HG03442 (cell line): ENCODE measurements around the gene AGR2.
"Not testable (repeated sequence)": the region's sequence is repeated elsewhere in the genome, so short reads cannot be mapped to it uniquely, and the experiment has no call there.

ENCODE experiments used
- ATAC-seq: cut with Tn5 transposase; IDR thresholded peaks from one replicate; pipeline ENCODE4 v1.9.1; 2021; ENCODE audit warnings: mild to moderate bottlenecking, moderate library complexity; ENCODE audit not compliant: unreplicated experiment

AGR2 gene

DNA sequence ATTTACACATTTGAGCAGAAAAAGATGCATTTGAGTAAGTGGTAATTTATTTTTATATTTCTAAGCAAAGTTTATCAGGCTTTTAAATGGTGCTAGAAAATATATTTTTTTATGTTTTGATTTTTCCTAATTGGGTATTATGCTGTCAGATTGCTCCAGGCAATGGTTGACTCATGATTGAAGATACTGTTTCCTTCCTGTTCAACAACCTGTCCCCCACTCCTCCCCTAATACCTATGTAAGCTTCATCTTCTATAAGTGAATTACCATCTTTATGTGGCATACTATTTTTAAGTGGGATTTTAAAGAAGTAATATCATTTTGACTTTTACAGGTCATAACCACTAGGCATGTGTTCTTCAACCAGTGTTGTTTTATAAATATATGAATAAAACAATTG is 29.8 kb downstream of the AGR2 start:
- no peak for ATAC-seq

DNA sequence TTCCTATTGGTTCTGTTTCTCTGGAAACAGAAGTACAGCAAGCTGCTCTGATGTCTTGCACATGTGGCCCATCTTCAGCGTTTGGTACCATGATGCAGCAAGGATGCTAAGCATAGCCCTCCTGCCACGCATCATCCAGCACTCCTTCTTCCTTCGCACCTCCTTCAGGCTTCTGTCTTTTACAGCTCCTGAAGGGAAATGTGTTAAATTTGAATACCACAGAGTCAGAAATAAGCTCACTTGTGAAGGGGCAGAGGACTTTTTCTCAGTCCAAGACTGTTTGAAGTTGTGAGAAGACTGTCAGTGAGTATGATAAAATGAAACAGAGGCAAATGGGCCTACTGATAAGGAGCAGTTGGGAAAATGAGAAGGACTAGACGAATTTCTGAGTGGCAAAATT is 30.5 kb downstream of the AGR2 start:
- no peak for ATAC-seq

DNA sequence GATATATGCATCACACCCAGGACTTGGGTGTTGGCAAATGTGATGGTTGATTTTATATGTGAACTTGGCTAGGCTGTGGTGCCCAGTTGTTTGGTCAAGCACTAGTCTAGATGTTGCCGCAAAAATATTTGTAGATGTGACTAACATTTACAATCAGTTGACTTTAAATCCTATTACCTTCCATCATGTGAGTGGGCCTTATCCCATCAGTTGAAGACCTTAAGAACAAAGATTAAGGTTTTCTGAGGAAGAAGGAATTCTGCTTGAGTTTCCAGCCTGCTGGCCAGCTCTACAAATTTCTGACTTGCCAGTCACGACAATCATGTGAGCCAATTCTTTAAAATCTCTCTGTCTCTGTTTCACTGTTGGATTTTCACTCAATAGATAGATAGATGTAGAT is 30.9 kb downstream of the AGR2 start:
- ATAC-seq, result no peak

DNA sequence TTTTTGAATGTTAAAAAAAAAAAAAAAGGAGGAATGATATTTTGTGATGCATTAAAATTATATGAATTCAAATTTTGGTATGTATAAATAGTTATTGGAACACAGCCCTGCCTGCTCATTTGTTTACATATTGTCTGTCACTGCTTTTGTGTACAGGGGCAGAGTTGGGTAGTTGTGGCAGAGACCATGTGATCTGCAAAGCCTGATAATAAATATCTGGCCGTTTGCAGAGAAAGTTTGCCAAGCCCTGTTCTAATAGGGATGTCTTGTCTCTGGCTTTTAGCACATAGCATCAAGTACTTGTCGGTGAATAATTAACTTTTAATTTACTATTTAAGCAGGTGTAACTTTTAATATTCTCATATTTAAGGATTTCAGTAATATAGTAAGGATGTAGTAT is 31.5 kb downstream of the AGR2 start:
- no peak for ATAC-seq

DNA sequence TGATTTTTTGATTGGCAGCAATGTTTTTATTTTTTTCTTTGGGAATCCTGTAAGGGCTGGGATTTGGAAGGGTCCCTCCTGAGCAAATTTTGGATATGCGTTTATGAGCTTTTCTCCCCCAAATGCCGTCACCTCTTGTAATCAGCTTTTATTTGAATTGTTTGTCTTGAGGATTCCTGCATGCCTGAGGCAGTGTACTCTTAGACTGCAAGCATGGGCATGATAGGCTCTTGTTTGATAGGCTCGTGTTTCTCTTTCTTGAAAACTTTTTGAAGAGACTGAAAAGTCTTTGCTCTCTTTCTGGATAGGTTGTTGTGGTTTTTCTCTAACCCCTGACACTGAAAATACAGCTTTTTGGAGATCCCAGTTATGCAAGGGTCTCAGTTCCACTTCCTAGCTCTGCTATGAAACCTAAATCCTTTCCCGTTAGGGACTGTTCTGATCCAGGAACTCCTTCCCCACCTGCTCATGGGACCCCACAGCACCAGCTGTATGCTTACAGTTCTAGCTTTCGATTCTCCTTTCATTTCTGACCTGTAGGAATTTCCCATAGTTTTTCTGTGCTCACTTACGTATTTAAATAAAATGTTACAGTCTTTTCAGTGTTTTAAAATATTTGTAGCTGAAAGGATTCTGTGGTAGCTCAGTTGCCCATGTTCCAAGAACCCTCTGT is 34.0 kb downstream of the AGR2 start:
- no peak for ATAC-seq

DNA sequence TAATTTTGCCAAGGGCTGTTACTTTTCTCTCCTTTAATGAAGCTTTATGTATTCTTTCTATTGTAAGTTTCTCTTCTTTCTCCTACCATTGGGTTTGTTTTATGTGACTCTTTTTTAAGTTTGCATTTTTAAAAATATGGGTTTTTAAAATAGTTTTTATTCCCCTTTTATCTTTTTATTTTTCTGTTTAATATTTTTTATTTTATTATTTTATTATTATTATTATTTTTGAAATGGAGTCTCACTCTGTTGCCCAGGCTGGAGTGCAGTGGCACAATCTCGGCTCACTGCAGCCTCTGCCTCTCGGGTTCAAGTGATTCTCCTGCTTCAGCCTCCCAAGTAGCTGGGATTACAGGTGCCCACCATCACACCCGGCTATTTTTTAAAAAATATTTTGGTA is 34.8 kb downstream of the AGR2 start:
- ATAC-seq, result not testable (repeated sequence)

DNA sequence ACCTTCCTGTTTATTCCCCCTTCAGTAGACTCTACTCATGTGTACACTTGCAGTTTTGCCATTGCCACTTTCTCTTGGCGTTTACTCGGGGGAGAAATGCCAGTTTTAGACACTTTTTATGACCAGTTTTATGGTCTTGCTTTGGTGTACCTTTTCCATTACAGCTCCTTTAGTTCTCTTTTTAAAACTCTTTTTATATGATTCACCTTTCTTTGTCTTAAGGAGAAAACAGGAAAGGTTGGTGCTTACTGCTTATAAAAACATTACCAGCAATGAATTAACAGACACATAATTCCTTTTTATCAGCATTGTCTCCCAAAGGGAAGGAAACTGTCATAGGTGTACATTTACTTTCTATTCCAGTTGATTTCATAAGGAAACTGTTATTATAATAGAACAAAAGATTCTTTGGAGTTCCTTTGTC is 39.4 kb downstream of the AGR2 start:
- ATAC-seq, result no peak

DNA sequence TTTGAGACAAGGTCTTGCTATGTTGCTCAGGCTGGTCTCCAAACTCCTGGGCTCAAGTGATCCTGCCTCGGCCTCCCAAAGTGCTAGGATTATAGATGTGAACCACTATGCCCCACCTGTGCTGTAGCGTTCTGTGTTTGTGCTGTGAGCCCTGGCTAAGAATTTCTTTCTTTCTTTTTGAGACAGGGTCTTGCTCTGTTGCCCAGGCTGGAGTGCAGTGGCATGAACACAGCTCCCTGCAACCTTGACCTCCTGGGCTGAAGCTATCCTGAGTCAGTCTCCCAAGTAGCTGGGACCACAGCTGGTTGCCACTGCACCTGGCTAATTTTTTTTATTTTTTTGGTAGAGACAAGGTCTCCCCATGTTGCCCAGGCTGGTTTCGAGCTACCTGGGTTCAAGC is 39.9 kb downstream of the AGR2 start:
- ATAC-seq, result no peak

DNA sequence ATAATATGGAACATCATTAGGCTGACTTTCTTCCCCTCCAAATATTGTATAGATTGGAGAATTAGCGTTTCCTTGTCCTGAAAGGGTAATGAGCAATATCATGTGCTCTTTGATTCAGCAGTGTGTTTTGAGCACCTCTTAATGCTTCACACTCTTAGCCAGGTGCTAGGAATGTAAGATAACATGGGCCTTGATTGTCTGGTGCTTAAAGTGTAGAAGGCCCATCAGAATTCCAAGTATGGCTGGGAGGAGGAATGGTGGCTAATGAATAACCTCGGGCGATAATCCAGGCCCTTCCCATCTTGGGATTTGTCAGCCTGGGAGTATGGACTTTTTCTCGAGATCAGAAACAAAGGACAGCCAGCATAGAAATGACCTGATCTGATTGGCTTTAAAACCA is 42.6 kb downstream of the AGR2 start:
- no peak for ATAC-seq

DNA sequence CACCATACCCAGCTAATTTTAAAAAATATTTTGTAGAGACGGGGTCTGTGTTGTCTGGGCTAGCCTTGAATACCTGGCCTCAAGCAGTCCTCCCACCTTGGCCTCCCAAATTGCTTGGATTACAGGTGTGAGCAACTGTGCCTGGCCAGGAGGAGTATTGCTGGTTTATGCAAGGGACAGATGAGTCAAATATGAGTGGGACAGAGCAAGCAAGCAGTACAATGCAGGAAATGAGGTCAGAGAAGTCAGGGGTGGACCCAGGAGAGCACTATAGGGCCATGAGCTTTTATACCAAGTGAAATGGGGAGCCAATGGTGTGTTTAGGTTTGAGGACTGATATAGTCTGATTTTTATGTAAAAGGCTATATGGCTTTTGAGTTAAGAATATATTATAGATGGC is 45.0 kb downstream of the AGR2 start:
- no peak for ATAC-seq

DNA sequence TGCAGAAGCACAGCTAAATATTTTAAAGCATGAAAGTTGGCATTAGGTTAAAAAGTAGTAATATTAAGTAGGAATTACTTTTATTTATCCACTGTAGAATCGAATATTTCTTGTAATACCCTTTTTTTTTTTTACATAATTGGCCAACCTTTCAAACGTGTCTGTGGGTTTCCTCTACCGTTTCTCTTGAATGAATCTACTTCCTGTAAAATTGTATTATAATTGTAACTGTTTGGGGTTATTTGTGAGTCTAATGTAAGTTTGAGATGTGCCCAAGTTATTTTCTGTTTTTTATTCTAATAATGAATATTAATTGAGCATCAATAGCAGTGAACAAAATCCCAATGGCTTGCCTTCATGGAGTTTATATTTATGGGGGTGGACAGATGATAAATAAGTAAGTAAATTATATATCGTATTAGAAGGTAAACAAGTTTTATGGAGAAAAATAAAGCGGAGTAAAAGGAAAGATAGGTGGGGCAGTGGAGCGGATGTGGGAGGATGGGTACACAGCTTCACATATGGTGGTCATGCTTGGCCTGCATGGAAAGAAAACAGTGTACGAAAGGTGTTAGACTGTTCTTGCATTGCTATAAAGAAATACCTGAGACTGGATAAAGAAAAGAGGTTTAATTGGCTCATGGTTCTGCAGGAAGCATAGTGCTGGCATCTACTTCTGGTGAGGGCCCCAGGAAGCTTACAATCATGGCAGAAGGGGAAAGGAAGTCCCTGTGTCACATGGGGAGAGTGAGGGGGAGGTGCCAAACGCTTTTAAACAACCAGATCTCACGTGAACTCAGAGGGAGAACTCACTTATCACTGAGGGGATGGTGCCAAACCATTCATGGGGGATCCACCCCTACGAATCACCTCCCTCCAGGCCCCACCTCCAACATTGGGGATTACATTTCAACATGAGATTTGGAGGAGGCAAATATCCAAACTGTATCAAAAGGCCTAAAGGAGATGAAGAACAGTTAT is 45.9 kb downstream of the AGR2 start:
- ATAC-seq, result no peak

DNA sequence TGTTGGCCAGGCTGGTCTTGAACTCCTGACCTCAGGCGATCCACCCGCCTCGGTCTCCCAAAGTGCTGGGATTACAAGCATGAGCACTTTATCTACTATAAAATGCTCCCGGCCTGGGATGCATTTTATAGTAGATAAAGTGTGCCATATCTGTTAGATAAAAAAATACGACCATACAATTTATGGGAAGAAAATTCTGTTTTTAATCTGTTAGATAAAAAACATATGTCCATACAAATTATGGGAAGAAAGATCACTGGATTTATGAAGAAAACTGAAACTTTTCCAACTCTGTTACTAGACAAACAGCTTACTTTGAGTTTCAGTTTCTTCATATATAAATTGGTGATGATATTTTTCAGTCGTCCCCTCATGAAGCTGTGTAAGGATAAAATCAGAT is 46.8 kb downstream of the AGR2 start:
- no peak for ATAC-seq

DNA sequence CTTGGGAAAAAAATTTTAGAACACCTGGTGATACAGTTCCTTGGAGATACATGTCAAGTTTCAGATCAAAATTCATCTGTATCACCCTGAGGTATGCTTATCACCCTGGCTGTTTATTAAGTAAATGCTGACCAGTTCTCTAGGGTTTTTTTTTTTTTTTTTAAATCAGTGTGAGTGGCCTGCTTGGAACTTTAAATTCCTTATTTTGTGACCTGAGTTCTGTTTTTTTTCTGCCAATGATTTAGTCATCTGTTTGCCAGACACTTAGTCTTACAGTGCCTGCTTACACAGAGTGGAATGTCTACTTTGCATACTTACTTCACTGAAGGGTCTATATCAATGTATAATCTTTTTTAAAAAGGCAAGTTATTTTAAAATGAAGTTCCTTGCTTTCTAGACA is 49.4 kb downstream of the AGR2 start:
- no peak for ATAC-seq

DNA sequence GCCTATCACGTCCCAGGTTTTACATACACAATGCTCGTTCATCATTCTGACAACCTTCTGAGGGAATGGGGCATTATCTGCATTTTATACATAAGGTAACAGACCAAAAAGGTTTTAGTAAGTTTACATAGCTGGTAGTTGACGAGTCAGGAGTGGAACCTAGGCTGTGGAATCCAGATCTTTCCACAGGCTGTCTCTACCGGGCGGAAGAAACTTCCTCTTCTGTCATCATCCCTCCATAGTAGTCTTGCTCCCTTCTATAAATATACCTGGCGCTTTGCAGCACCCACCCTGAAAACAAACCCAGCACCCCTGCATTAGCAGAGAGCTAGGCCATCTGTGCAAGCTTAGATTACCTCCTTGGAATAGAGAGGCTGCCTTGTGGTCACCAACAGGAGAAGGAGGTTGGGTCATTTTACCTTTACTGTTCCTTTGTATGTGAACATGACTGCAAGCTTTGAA is 49.9 kb downstream of the AGR2 start:
- ATAC-seq, result no peak

DNA sequence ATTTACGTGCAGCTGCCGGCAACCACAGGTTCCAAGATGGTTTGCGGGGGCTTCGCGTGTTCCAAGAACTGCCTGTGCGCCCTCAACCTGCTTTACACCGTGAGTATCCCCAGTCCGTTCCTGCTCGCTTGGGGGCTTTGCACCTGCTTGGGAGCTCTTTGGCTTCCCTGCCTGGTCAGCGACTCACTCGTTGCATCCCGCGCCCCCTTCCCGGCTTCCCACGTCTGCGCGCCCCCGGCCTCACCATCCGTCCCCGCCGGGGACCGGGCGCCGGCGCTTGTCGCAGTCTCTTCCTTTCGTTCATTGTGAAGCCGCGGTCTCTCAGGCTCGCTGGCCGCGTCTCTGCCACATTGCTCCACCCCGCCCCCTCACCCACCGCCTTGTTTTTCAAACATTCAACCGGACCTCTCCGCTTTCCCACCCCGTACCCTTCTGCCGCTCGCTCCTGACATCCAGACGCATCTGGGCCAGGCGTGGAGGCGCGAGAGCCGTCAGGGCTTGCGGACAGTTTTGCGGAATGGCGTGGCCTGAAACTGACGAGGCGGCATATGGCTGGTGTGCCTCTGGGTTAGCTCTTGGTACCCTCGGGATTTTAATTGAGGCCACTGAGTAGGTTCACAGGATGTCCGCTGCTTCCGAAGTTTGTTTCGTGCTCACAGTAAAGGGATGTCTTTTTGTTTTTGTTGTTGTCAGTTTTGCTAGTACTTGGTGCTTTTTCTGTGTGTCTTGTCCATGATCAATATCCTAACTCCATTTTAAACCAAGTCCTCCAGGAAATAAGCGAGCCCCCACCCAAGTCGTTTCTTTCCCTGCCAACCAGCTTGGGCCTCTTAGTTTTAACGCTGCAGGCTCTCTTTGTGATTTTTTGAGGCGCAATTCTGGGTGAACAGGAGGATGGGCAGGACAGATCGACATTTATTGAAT is 50.6 kb downstream of the AGR2 start:
- ATAC-seq, result peak; percentile 18

DNA sequence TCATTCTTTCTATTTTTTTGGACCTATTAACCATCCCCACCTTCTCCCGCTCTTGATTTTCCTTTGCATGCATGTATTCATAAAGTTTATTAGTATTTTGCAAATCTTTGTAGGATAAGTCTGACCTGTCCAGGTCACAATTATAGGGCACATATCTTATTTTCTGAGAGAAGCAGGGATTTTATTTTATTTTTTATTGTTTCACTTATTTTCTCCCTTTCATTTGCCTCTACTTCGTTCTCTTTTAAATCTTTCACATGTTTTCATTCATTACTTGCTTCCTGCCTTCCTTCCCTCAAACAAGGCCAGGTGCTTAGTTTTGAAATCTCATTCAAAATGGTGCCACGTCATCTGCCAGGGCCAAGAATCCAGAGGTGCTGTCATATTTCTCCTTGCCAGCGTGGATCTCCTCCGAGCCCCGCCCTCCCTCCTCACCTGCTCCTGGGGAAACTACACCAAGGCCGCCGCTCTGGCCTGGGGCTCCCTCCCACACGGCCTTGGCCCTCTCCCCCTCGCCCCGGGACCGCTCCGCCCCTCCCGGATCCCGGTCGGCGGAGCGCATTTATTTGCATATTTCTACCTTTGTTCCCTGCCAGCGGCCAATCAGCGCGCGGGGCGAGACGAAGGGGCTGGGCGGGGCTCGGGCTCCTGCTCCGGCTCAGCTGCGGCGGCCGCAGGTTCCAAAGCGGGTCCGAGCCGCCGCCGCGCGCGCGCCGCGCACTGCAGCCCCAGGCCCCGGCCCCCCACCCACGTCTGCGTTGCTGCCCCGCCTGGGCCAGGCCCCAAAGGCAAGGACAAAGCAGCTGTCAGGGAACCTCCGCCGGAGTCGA is 51.5 kb downstream of the AGR2 start, which contains the start of gene TSPAN13:
TSPAN13 (plus strand) TSS at position 654 of the 830 bp plus-strand sequence. CDS start 213 bp downstream, outside the sequence.
- ATAC-seq, result peak; percentile 74

DNA sequence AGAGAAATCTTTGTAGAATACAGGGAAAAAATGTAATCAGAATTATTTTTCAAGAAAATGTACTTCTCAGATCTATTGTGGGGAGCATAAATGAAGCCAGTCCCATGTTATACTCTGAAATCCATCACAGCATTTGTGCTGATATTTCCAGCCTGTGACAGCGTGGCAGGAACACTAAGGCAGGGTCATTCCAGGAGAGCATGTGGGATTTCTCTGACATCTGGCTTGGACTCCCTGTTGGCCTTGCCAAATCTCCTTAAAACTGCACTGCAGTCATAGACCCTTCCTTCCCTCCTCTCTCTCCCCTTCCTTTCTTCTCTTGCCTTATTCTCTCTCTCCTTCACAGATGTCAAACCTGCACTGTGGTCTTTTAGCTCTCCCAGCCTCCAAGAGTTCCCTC is 57.7 kb downstream of the AGR2 start:
- no peak for ATAC-seq

DNA sequence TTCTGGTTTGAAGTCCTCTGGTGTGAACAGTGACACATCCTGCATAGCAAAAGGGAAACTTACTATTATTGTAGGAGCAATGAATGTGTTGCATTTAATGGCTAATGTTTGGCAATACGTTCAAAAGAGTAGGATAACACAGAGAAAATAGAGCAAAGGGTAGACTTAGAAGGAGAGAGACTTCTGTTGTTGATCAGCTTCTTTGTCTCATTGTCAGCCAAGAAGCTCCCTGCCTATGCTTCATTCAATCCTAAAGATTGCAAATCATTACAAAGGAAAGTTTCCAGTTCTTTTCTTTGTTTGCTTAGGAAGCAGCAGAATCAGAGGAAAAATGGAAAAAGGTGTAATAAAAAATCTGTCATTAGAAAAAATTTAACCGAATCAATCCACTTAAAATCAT is 59.2 kb downstream of the AGR2 start:
- ATAC-seq, result no peak

DNA sequence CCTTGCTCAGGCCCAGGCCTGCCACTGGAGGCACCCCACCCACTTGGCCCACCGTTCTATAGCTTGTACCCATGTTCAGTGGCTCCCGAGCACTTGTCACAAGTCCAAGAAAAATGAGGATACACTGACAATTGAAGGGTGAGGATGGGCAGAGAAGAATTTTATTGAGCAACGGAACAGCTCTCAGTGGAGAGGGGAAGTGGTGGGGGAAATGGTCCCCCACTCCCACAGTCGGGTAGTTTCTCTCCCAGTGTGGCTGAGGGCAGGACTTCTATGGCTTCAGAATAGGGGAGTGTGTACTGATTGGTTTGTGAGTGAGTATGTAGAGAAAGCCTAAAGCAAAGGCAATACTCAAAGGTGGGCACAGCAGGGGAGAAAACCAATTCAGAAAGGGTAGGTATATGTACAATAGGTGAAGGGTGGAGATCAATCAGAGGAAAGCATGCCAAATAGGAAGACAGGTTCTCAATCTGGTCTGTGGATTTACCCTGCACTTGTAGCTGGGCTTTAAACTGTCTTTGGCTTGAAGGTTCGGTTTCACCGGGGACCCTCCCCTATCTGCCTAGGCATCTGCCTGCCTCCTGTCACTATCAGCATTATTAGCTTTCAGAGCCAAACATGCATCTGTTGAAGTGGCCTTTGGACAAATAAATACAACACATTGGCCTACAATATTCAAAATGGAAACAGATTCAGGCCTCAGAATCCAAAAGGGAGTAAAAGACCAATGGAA is 60.1 kb downstream of the AGR2 start:
- ATAC-seq, result no peak
